AG09309 (cell line): ENCODE measurements around the gene MYH13.

ENCODE experiments used
- DNase-seq: peaks from one replicate; pipeline ENCODE4 v3.0.0-alpha.2; 2010; ENCODE audit warnings: low read depth
- H3K4me3 ChIP-seq: 2 replicates; pipeline ENCODE4 v1.5.1; 2011; ENCODE audit warnings: mild to moderate bottlenecking, low read depth, low read length, moderate library complexity; ENCODE audit not compliant: control insufficient read depth
- CTCF ChIP-seq: IDR thresholded peaks from 2 replicates; pipeline ENCODE4 v1.5.1; 2011; ENCODE audit warnings: mild to moderate bottlenecking, low read depth, low read length, inconsistent platforms; ENCODE audit not compliant: insufficient read depth, control insufficient read depth; ENCODE audit errors: missing control alignments

Gene MYH13

GRCh38 chr17:10372906-10373305 is at the start of gene MYH13:
Gene MYH13, minus strand, starts transcription at chr17:10373006. Its CDS starts 8,476 bp downstream, at chr17:10364530.
- no peak within 1 kb of the TSS for H3K4me3 ChIP-seq
- no peak for DNase-seq
- TF ChIP-seq CTCF: no peak

GRCh38 chr17:10421900-10422542 is 49.2 kb upstream of the MYH13 start, which contains the start of gene MYH8:
Gene MYH8, minus strand, starts transcription at chr17:10421950. Its CDS starts 1,723 bp downstream, at chr17:10420227.
- DNase-seq: no peak
- H3K4me3 ChIP-seq: no peak within 1 kb of the TSS
- TF ChIP-seq CTCF: no peak

- TF ChIP-seq CTCF: no peak
- no peak overlapping the region for H3K4me3 ChIP-seq
These were observed 48.4 kb upstream of the MYH13 start for GRCh38 chr17:10421211-10421610.

GRCh38 chr17:10420811-10421210 is 48.0 kb upstream of the MYH13 start:
- no peak for TF ChIP-seq CTCF
- no peak overlapping the region for H3K4me3 ChIP-seq
- DNase-seq: no peak

More at GRCh38 chr17:10421211-10421610, 48.4 kb upstream of the MYH13 start:
- no peak for DNase-seq

- no peak for TF ChIP-seq CTCF
- no peak for DNase-seq
- no peak overlapping the region for H3K4me3 ChIP-seq
These were observed 44.6 kb upstream of the MYH13 start for GRCh38 chr17:10417431-10417830.

GRCh38 chr17:10415161-10415560 is 42.4 kb upstream of the MYH13 start:
- DNase-seq: no peak
- no peak for TF ChIP-seq CTCF

GRCh38 chr17:10403589-10403988 is 30.8 kb upstream of the MYH13 start:
- TF ChIP-seq CTCF: no peak

More at GRCh38 chr17:10415161-10415560, 42.4 kb upstream of the MYH13 start:
- no peak overlapping the region for H3K4me3 ChIP-seq

More at GRCh38 chr17:10403589-10403988, 30.8 kb upstream of the MYH13 start:
- no peak for DNase-seq
- H3K4me3 ChIP-seq: no peak overlapping the region
